Peyer's patch (tissue), 4 donors: ENCODE data around the gene SPON1. TPM values are rescaled to one million over a fixed set of nuclear protein-coding genes. Genes with fewer than 3 reads are reported as not detected.

ENCODE experiments used
- DNase-seq, 3 donors: peaks; one replicate each; pipeline ENCODE4 v3.0.0-alpha.2; 2017 to 2019
- H3K27ac ChIP-seq, 4 donors: fragments of 200-600 bp; sonication (generic); one replicate each; pipeline ENCODE4 v1.5.1; 2016 to 2019
- H3K27me3 ChIP-seq, 2 donors: fragments of 200-600 bp; sonication (generic); one replicate each; pipeline ENCODE4 v1.5.1; 2019
- H3K36me3 ChIP-seq, 3 donors: fragments of 200-600 bp; sonication (generic); one replicate each; pipeline ENCODE4 v1.5.1; 2016 to 2019
- H3K4me1 ChIP-seq, 4 donors: fragments of 200-600 bp; sonication (generic); one replicate each; pipeline ENCODE4 v1.5.1; 2016 to 2019
- H3K4me3 ChIP-seq, 4 donors: fragments of 200-600 bp; sonication (generic); 1 replicate in 3 of 4; 2 replicates in 1 of 4; pipeline ENCODE4 v1.5.1; 2016 to 2019; ENCODE audit warnings: mild to moderate bottlenecking in 1 of 4
- H3K9me3 ChIP-seq, 4 donors: fragments of 200-600 bp; sonication (generic); one replicate each; pipeline ENCODE4 v1.5.1; 2016 to 2019; ENCODE audit warnings: mild to moderate bottlenecking in 1 of 4
- POLR2A ChIP-seq, 2 donors: fragments of 450-650 bp; IDR thresholded peaks; one replicate each; pipeline ENCODE4 v1.5.1; 2017; ENCODE audit warnings: antibody characterized with exemption in 2 of 2, mild to moderate bottlenecking in 2 of 2, moderate library complexity in 2 of 2
- total RNA-seq, 4 donors: library from RNA; depleted of rRNA; stranded (reverse); fragments of >200 nt; gene quantifications; one replicate each; pipeline ENCODE4 v1.1.0, GENCODE V29; 2016
- TF ChIP-seq, protein P1 (sequence below), 6 experiments: fragments of 450-650 bp in 4 of 6; fragments of 200-600 bp in 2 of 6; sonication (generic) in 1 of 6; IDR thresholded peaks; one replicate each; pipeline ENCODE4 v1.5.1; 2017 to 2019; ENCODE audit warnings: antibody characterized with exemption in 6 of 6, mild to moderate bottlenecking in 3 of 6, moderate library complexity in 1 of 6

SPON1 gene
- total RNA-seq, 4 donors from 2014 or later: 26.4 to 53.8 (median 48.3) TPM

- TF ChIP-seq, protein P1, sequence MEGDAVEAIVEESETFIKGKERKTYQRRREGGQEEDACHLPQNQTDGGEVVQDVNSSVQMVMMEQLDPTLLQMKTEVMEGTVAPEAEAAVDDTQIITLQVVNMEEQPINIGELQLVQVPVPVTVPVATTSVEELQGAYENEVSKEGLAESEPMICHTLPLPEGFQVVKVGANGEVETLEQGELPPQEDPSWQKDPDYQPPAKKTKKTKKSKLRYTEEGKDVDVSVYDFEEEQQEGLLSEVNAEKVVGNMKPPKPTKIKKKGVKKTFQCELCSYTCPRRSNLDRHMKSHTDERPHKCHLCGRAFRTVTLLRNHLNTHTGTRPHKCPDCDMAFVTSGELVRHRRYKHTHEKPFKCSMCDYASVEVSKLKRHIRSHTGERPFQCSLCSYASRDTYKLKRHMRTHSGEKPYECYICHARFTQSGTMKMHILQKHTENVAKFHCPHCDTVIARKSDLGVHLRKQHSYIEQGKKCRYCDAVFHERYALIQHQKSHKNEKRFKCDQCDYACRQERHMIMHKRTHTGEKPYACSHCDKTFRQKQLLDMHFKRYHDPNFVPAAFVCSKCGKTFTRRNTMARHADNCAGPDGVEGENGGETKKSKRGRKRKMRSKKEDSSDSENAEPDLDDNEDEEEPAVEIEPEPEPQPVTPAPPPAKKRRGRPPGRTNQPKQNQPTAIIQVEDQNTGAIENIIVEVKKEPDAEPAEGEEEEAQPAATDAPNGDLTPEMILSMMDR (IDR thresholded peaks at IDR 0.05): no peak
- no peak for TF ChIP-seq POLR2A (IDR thresholded peaks at IDR 0.05)
- Histone ChIP-seq H3K27me3 (no peaks in the 10 kb centered on the region), H3K27ac (peak overlapping the region in 2 of 4 donors; percentile 11 to 35), H3K36me3 (peaks cover 0 to 17% (median 0%) of the 10 kb centered on the region in 3 donors), H3K4me3 (no peak overlapping the region), H3K9me3 (no peaks in the 10 kb centered on the region), H3K4me1 (no peaks in the 10 kb centered on the region)
- DNase-seq: no peak
These were observed 325.8 kb downstream of the SPON1 start for GRCh38 chr11:14288189-14288935.

DNA sequence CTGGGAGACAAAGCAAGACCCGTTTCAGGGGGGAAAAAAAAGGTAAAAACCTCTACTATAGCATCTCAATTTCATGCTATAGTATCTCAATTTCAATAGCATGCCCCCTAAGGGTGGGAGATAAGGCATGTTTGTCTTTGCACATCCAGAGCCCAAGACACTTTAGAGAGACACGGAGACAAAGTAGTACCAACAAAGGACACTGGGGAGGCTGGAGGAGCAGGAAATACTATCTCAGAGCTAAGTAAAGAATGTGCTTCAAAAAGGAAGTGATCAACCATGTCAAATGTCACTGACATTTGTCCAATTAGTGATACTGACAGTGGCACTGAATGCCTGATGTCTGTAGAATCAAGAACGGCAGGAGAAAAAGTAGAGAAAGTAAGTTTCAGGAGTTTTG, 327.9 kb downstream of the SPON1 start:
- Histone ChIP-seq H3K4me1 (no peaks in the 10 kb centered on the region), H3K27ac (no peak overlapping the region), H3K4me3 (no peak overlapping the region), H3K9me3 (no peaks in the 10 kb centered on the region), H3K27me3 (no peaks in the 10 kb centered on the region), H3K36me3 (peaks cover 0 to 17% (median 0%) of the 10 kb centered on the region in 3 donors)
- no peak for DNase-seq
- no peak for TF ChIP-seq POLR2A (IDR thresholded peaks at IDR 0.05)
- TF ChIP-seq, protein P1 (IDR thresholded peaks at IDR 0.05): no peak

DNA sequence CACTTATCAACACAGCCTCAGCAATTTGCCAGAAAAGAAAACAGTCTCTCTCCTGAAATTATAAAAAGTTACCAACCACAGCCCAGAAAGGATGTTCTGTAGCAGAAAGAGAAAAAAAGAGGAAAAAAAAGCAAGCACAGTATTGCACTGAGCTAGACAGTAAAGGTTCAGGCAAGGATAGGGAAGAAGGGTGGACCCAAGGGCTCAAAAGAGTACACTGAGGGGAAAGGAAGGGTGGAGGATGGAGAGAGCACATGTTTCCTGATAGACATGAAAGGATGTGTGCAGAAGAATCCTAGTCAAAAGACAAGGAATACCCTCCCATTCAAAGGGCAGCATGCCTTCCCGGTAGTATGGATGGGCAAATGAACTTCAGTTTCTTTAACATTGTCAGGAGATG, 337.4 kb downstream of the SPON1 start:
- H3K27ac ChIP-seq: no peak overlapping the region
- no peaks in the 10 kb centered on the region for H3K27me3 ChIP-seq
- no peaks in the 10 kb centered on the region for H3K9me3 ChIP-seq
- H3K4me1 ChIP-seq: no peaks in the 10 kb centered on the region
- no peak overlapping the region for H3K4me3 ChIP-seq
- TF ChIP-seq POLR2A (IDR thresholded peaks at IDR 0.05): no peak
- TF ChIP-seq, protein P1 (IDR thresholded peaks at IDR 0.05): no peak
- DNase-seq: no peak
- no peaks in the 10 kb centered on the region for H3K36me3 ChIP-seq

- H3K9me3 ChIP-seq: no peaks in the 10 kb centered on the region
- no peak overlapping the region for H3K4me3 ChIP-seq
- TF ChIP-seq, protein P1 (IDR thresholded peaks at IDR 0.05): peak; percentile 56 to 85 (median 75)
- no peak for TF ChIP-seq POLR2A (IDR thresholded peaks at IDR 0.05)
- no peak overlapping the region for H3K27ac ChIP-seq
- no peaks in the 10 kb centered on the region for H3K27me3 ChIP-seq
- DNase-seq: peak in 2 of 3 donors; percentile 45 to 78
- no peaks in the 10 kb centered on the region for H3K36me3 ChIP-seq
- H3K4me1 ChIP-seq: no peaks in the 10 kb centered on the region
These were observed 338.3 kb downstream of the SPON1 start for GRCh38 chr11:14300661-14301304.

DNA sequence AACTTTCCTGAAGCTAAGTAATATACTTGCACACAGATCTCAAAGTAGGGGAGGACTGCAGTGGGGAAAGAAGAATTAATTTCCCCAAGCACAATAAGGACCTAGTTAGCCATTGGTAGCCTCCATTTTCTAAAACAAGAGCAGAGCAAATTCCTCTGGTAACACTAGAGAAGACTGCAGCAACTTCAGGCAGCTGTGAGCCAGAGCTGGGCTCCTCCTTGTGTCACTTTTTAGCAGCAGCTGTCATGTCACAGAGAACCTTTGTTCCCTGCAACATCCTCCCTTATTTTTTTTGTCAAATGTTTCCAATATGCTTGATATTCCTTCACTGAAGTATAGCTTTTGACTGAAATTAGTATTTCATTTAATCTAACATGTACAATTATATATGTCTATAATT, 342.1 kb downstream of the SPON1 start:
- H3K36me3 ChIP-seq: no peaks in the 10 kb centered on the region
- H3K9me3 ChIP-seq: no peaks in the 10 kb centered on the region
- peaks cover 0 to 16% (median 2%) of the 10 kb centered on the region in 4 donors for H3K4me1 ChIP-seq
- no peaks in the 10 kb centered on the region for H3K27me3 ChIP-seq
- no peak for DNase-seq
- H3K27ac ChIP-seq: no peak overlapping the region
- no peak for TF ChIP-seq POLR2A (IDR thresholded peaks at IDR 0.05)
- TF ChIP-seq, protein P1 (IDR thresholded peaks at IDR 0.05): no peak
- no peak overlapping the region for H3K4me3 ChIP-seq
